NB4 (cell line): ENCODE measurements around the gene ANO10.
"Not testable (repeated sequence)": the region's sequence is repeated elsewhere in the genome, so short reads cannot be mapped to it uniquely, and the experiment has no call there.

ENCODE experiments used
- DNase-seq: peaks from one replicate; pipeline ENCODE4 v3.0.0; 2010; ENCODE audit warnings: low read depth
- H3K4me3 ChIP-seq: one replicate; pipeline ENCODE4 v1.5.1; 2011; ENCODE audit warnings: mild to moderate bottlenecking, low read depth, low read length, moderate library complexity
- CTCF ChIP-seq: IDR thresholded peaks from one replicate; pipeline ENCODE4 v1.5.1; 2012; ENCODE audit warnings: low read depth, low read length
- MYC ChIP-seq: IDR thresholded peaks from 2 replicates; pipeline ENCODE4 v1.6.1; 2011; ENCODE audit warnings: low read depth, low read length
- POLR2A ChIP-seq: IDR thresholded peaks from 2 replicates; pipeline ENCODE4 v1.6.1; 2011; ENCODE audit warnings: mild to moderate bottlenecking; ENCODE audit not compliant: insufficient read length; ENCODE audit errors: extremely low read depth
- TF ChIP-seq, protein P1 (sequence below): IDR thresholded peaks from 2 replicates; pipeline ENCODE4 v1.6.1; 2011; ENCODE audit warnings: low read depth, low read length

ANO10 gene

GRCh38 chr3:43573576-43573975 is 48.2 kb downstream of the ANO10 start:
- DNase-seq, result no peak
- H3K4me3 ChIP-seq, result no peak overlapping the region
- TF ChIP-seq CTCF (no peak), POLR2A (no peak), MYC (no peak)
- TF ChIP-seq, protein P1, sequence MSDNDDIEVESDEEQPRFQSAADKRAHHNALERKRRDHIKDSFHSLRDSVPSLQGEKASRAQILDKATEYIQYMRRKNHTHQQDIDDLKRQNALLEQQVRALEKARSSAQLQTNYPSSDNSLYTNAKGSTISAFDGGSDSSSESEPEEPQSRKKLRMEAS, result no peak

- not testable (repeated sequence) for H3K4me3 ChIP-seq
Measured at GRCh38 chr3:43565661-43566341, 56.0 kb downstream of the ANO10 start.

GRCh38 chr3:43559961-43560360 is 61.9 kb downstream of the ANO10 start:
- TF ChIP-seq CTCF (no peak), POLR2A (no peak)
- DNase-seq, result no peak
- H3K4me3 ChIP-seq, result no peak overlapping the region

More at GRCh38 chr3:43565661-43566341, 56.0 kb downstream of the ANO10 start:
- DNase-seq, result not testable (repeated sequence)

DNA sequence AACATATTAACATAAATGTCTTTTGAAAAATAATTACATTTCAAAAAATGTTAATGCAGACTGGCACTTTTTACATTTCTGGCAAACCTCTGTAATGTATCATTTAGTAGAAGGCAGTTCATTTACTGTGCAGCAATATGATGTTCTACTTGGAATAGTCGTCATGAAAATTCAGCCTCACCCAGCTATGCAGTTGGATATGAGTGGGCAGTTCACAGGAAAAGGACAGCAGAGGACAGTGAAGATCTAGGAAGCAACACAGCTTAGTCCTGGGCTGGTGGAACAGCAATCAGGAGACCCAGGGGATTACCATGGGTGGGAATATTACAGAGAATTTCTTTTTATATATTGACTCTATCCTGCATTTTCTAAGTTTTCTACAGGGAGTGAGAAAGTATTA is 63.6 kb downstream of the ANO10 start:
- no peak overlapping the region for H3K4me3 ChIP-seq
- TF ChIP-seq, protein P1, result no peak
- no peak for TF ChIP-seq POLR2A
- no peak for TF ChIP-seq CTCF
- no peak for TF ChIP-seq MYC
- no peak for DNase-seq

GRCh38 chr3:43549626-43550290 is 72.1 kb downstream of the ANO10 start:
- TF ChIP-seq, protein P1, result no peak
- TF ChIP-seq POLR2A (no peak), MYC (no peak), CTCF (no peak)
- no peak for DNase-seq
- no peak overlapping the region for H3K4me3 ChIP-seq

- peak; percentile 54 for DNase-seq
- not testable (repeated sequence) for H3K4me3 ChIP-seq
- peak; percentile 11 for TF ChIP-seq CTCF
Measured at GRCh38 chr3:43544277-43544676, 77.5 kb downstream of the ANO10 start.
